AG04450 (cell line): ENCODE results near the gene PTPRD. TPM values are rescaled to one million over a fixed set of nuclear protein-coding genes. Genes with fewer than 3 reads are reported as not detected.
"Not testable (repeated sequence)": the region's sequence is repeated elsewhere in the genome, so short reads cannot be mapped to it uniquely, and the experiment has no call there.

Experiments
- CTCF ChIA-PET: fragments of 300-600, 350-600 bp; formaldehyde crosslinking; extraction: SDS; loops from one replicate; lab custom pipeline; 2022; ENCODE audit warnings: antibody characterized with exemption, inconsistent platforms; lab: Charles Lee
- POLR2A ChIA-PET: fragments of 350-600 bp; formaldehyde crosslinking; extraction: SDS; loops from one replicate; lab custom pipeline; 2021; ENCODE audit warnings: antibody characterized with exemption, inconsistent platforms; lab: Yijun Ruan, JAX
- DNase-seq: peaks from one replicate; pipeline ENCODE4 v3.0.0-alpha.2; 2011; ENCODE audit warnings: low read depth, low spot score
- H3K27ac ChIP-seq: one replicate; pipeline ENCODE4 v1.5.1; 2012; ENCODE audit warnings: low read depth, low read length, control low read depth
- H3K27me3 ChIP-seq: one replicate; pipeline ENCODE4 v1.6.0; 2012; ENCODE audit warnings: low read length; ENCODE audit not compliant: control insufficient read depth, insufficient read depth
- H3K4me3 ChIP-seq: 2 replicates; pipeline ENCODE4 v1.5.1; 2011; ENCODE audit warnings: mild to moderate bottlenecking, low read depth, low read length, control low read depth
- H3K9me3 ChIP-seq: 2 replicates; pipeline ENCODE4 v1.5.1; 2012; ENCODE audit warnings: low read length; ENCODE audit not compliant: control insufficient read depth, insufficient read depth
- CTCF ChIP-seq: IDR thresholded peaks from 2 replicates; pipeline ENCODE4 v1.5.1; 2011; ENCODE audit warnings: low read depth, low read length, control low read depth, inconsistent platforms
- polyA plus RNA-seq: library from polyadenylated mRNA; depleted of rRNA; stranded (reverse); fragments of >200 nt; gene quantifications from 2 replicates; pipeline ENCODE4 v1.2.3, GENCODE V29; 2011

PTPRD gene
- polyA plus RNA-seq, 1 experiment = 0.19 TPM

- TF ChIP-seq CTCF = no peak
- CTCF ChIA-PET = no interaction called here
- Histone ChIP-seq H3K9me3 (peaks cover 2% of the 10 kb centered on the region; the same call in 1 of the 2 replicates), H3K27me3 (no peaks in the 10 kb centered on the region), H3K4me3 (no peak overlapping the region), H3K27ac (no peak overlapping the region)
- no peak for DNase-seq
- POLR2A ChIA-PET = no interaction called here
These were observed 1129.6 kb downstream of the PTPRD start for GRCh38 chr9:9483175-9483574.

- POLR2A ChIA-PET = no interaction called here
- H3K9me3 ChIP-seq = no peaks in the 10 kb centered on the region; the same call in 1 of the 2 replicates
- no peak overlapping the region for H3K4me3 ChIP-seq
- TF ChIP-seq CTCF = no peak
- no peak overlapping the region for H3K27ac ChIP-seq
- DNase-seq = no peak
- CTCF ChIA-PET = no interaction called here
- H3K27me3 ChIP-seq = no peaks in the 10 kb centered on the region
These were observed 1134.1 kb downstream of the PTPRD start for GRCh38 chr9:9478741-9479140.

- no peaks in the 10 kb centered on the region for H3K9me3 ChIP-seq
- no peak overlapping the region for H3K4me3 ChIP-seq
- POLR2A ChIA-PET = no interaction called here
- H3K27me3 ChIP-seq = no peaks in the 10 kb centered on the region
- no peak for DNase-seq
- H3K27ac ChIP-seq = no peak overlapping the region
- TF ChIP-seq CTCF = no peak
- CTCF ChIA-PET = no interaction called here
These were observed 1143.5 kb downstream of the PTPRD start for GRCh38 chr9:9469271-9469670.

GRCh38 chr9:9441874-9442273 lies 1170.9 kb downstream of the PTPRD start:
- H3K27ac ChIP-seq, DNase-seq, H3K4me3 ChIP-seq, CTCF ChIA-PET, H3K27me3 ChIP-seq, H3K9me3 ChIP-seq, POLR2A ChIA-PET: not testable (repeated sequence)

- Histone ChIP-seq H3K4me3 (no peak overlapping the region), H3K27me3 (no peaks in the 10 kb centered on the region), H3K9me3 (peaks cover 8% of the 10 kb centered on the region), H3K27ac (no peak overlapping the region)
- POLR2A ChIA-PET = no interaction called here
- CTCF ChIA-PET = no interaction called here
- no peak for DNase-seq
- TF ChIP-seq CTCF = no peak
These were observed 1175.2 kb downstream of the PTPRD start for GRCh38 chr9:9437641-9438040.

GRCh38 chr9:9426454-9426853 lies 1186.3 kb downstream of the PTPRD start:
- H3K9me3 ChIP-seq = peaks cover 10% of the 10 kb centered on the region
- CTCF ChIA-PET, H3K27me3 ChIP-seq, POLR2A ChIA-PET, DNase-seq, H3K4me3 ChIP-seq, H3K27ac ChIP-seq: not testable (repeated sequence)
